Stimulated activated CD8-positive, alpha-beta memory T cell treated with anti-CD3 and anti-CD28 coated beads, Interleukin-15, amount 100 ng/mL, for 24 hours (primary cell): ENCODE measurements around the gene VSIG2.

Experiments
- DNase-seq: peaks from one replicate; pipeline ENCODE4 v3.0.0-alpha.2; 2020; ENCODE audit warnings: low read depth

VSIG2 gene

GRCh38 chr11:124722176-124722575 lies 29.9 kb downstream of the VSIG2 start:
- no peak for DNase-seq

DNA sequence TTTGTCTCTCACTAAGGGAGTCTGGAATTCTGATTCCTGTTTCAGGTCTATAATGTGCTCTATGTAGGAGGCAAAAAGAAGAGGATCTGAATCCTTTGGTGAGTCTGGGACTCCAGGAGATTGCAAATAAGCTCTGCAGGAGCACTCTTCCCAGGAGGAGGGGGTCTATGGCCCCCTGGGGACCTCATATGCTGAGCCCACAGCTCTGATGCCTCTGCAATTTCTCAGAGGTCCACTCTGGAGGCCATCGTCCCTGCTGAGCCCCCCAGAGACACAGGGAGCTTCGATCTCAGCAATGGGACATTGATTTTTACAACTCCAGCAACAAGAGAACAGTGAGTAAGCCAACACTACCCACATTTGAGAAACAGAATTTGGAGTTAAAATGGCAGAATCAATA lies 32.5 kb downstream of the VSIG2 start:
- DNase-seq = no peak

DNA sequence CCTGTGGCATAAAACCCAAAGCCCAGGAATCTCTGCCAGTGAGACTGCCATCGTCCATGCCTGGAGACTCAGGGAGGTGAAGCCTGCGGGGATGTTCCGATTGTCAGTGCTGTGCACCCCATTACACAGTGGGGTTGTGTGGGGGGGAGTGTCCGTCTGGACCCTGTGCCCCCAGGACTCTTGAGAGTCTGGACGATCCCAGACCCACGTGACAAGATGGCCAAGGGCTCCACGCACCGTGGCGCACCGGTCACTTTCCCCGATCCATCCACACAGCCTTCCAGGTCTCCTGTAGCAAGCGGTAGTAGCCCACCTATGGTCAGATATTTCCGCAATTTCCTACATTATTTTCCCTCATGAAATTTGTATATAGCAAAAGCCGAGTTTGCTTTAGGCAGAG lies 33.3 kb downstream of the VSIG2 start:
- no peak for DNase-seq

DNA sequence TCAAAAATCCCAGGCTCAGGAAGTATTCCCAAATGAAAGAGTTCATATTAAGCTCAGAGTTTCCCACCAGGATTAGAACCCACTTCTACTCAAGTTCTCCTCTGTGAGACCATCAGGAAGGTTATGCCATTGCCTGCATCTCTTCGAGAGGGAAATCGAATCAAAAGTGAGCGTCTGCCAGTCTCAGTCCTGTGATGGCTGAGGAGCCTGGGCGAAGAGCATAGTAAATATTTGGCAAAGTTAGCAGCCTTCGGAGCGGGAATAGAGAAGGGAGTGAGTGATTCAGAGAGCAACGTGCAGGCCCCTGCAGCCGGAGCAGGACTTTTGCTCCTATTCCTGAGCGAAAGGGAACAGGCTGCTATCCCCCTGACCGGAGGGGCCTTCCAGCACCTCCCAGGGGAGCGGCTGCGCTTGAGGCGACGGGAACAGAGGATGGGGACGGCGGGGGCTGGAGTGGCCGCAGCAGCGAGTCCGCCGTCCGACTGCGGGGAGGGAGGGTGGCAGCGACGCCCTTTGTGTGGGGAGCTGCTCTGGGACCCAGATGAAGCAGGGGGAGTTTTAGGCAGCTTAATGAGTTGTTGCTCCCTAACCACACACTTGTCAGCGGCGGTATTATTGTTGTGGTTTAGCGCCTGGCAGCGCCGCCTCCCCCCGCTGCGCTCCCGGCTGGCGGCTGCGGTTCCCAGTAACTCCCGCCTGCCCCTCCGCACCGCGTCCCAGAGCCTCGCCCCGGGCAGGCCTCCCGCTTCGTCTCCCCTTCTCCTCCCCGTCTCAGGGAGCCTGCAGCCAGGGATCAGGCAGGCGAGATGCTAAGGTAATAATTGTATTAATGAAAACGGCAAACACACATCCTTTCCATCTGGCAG lies 34.0 kb downstream of the VSIG2 start:
- no peak for DNase-seq

DNA sequence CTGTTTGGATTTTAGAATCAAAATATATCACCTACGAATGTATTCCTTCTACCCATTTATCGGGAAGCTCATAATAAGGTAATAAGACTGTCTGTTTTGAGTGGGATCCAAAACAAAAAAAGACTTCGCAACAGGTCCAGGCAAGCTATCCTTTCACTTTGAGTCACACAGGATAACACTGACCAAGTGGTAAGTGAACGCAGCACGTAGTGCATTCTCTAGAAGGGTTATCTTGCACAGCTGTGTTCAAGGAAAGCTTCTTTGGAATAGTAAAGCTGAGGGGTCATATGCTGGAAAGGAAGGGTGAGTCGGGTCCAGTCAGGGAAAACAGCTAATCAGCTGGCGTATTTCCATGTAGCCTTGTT lies 34.7 kb downstream of the VSIG2 start:
- DNase-seq = no peak

DNA sequence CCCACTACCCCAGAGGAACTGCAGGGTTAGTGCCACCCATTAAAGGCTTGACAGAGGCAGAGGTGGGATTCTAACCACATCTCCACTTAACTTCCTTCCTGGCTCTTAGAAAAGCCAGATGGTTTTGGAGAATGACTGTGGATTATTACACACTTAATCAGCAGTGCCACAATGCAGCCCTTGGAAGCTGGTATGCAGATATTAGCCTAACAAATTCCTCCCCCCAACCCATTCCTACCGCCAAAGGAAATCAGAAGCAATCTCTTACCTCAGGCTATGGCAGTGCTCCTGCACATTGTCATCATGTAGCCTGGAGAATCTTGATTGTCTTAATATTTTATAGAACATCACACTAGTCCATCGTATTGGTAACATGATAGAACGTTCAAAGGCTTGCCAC lies 35.5 kb downstream of the VSIG2 start:
- no peak for DNase-seq

GRCh38 chr11:124712392-124712791 lies 39.7 kb downstream of the VSIG2 start:
- DNase-seq = no peak

GRCh38 chr11:124707829-124708228 lies 44.2 kb downstream of the VSIG2 start:
- DNase-seq = no peak

DNA sequence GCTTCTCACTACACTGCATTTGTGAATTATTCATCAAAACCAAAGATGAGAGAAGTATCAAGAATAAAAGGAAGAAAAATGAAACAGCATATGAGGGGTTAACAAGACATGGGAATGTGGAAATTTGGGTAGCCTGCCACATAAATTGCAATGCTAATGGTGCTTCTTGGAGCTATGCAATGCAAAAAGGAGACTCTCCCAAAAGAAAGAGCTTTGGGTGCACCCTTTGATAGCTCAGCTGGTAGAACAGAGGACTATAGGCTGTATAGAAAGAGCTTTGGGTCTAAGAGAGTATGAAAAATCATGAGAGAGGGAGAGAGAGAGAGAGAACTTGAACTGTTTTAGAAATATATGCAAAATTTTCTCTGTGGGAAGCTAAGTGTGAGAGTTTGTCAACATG lies 52.0 kb downstream of the VSIG2 start:
- no peak for DNase-seq

DNA sequence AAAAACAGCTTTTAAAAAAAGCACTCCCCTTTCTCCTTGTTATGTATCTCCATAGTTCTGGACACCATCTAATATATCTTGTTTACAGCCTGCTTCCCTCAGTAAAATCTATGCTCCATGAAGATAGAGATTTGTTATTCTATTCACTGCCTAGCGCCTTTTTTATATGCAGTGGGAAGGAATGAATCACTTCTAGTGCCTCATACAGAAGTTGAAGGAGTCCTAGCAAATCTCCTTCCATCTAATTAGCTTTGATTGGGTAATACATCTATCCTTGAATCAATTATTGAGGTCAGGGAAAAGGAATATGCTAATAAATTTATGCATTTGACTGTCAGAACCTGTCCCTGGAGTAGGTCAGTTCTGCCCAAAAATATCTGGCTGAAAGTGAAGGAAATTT lies 52.5 kb downstream of the VSIG2 start:
- no peak for DNase-seq
